ENCODE data around the gene OIT3.

GRCh38 chr10:72847681-72848080 lies 45.9 kb upstream of the OIT3 start:
- TF ChIP-seq CTCF (IDR thresholded peaks at IDR 0.05): no peak
- TF ChIP-seq POLR2AphosphoS5 (IDR thresholded peaks at IDR 0.05): no peak
- TF ChIP-seq POLR2A (IDR thresholded peaks at IDR 0.05): no peak
